Measurements from ENCODE around the gene SNX2.

The SNX2 gene

GRCh38 chr5:122770477-122770876 lies 4.4 kb upstream of the SNX2 start:
- Histone ChIP-seq H3K36me3 (ENCODE audit: insufficient read depth, low read length) (no peaks in the 10 kb centered on the region), H3K9ac (ENCODE audit: low read depth, low read length, poor library complexity, severe bottlenecking) (no peak overlapping the region), H3K9me3 (ENCODE audit: insufficient read depth, low read depth, low read length) (no peaks in the 10 kb centered on the region), H3F3A (ENCODE audit: low read depth) (no peaks in the 10 kb centered on the region), H4K20me1 (ENCODE audit: insufficient read depth, low read length, poor library complexity, severe bottlenecking) (no peaks in the 10 kb centered on the region), H3K9me2 (replicated peaks; ENCODE audit: low read depth, low read length) (no peaks in the 10 kb centered on the region), H2AFZ (ENCODE audit: low read length) (no peak overlapping the region), H3K4me2 (ENCODE audit: low read depth, low read length, poor library complexity, severe bottlenecking) (no peak overlapping the region), H3K4me3 (ENCODE audit: low read length, poor library complexity, severe bottlenecking) (no peak overlapping the region), H3K27me3 (ENCODE audit: insufficient read depth, low read length, poor library complexity, severe bottlenecking) (no peaks in the 10 kb centered on the region), H3K4me1 (ENCODE audit: insufficient read depth, low read length, poor library complexity, severe bottlenecking) (no peaks in the 10 kb centered on the region), H3K79me2 (ENCODE audit: insufficient read depth, low read length) (peaks cover 4% of the 10 kb centered on the region)
- TF ChIP-seq EZH2phosphoT487 (IDR thresholded peaks at IDR 0.05; ENCODE audit: borderline replicate concordance) = no peak
- TF ChIP-seq CTCF (conservative IDR thresholded peaks at IDR 0.05; ENCODE audit: low read length) = no peak

GRCh38 chr5:122772446-122772845 lies 2.4 kb upstream of the SNX2 start:
- Histone ChIP-seq H3K4me3 (ENCODE audit: low read length, poor library complexity, severe bottlenecking) (no peak overlapping the region), H3K4me2 (ENCODE audit: low read depth, low read length, poor library complexity, severe bottlenecking) (no peak overlapping the region), H2AFZ (ENCODE audit: low read length) (no peak overlapping the region), H3K79me2 (ENCODE audit: insufficient read depth, low read length) (peaks cover 22% of the 10 kb centered on the region), H4K20me1 (ENCODE audit: insufficient read depth, low read length, poor library complexity, severe bottlenecking) (peaks cover 9% of the 10 kb centered on the region), H3K9me2 (replicated peaks; ENCODE audit: low read depth, low read length) (no peaks in the 10 kb centered on the region), H3K4me1 (ENCODE audit: insufficient read depth, low read length, poor library complexity, severe bottlenecking) (peaks cover 3% of the 10 kb centered on the region), H3F3A (ENCODE audit: low read depth) (no peaks in the 10 kb centered on the region), H3K36me3 (ENCODE audit: insufficient read depth, low read length) (no peaks in the 10 kb centered on the region), H3K9me3 (ENCODE audit: insufficient read depth, low read depth, low read length) (no peaks in the 10 kb centered on the region), H3K27me3 (ENCODE audit: insufficient read depth, low read length, poor library complexity, severe bottlenecking) (no peaks in the 10 kb centered on the region), H3K9ac (ENCODE audit: low read depth, low read length, poor library complexity, severe bottlenecking) (no peak overlapping the region)
- TF ChIP-seq CTCF (conservative IDR thresholded peaks at IDR 0.05; ENCODE audit: low read length) = no peak
- TF ChIP-seq EZH2phosphoT487 (IDR thresholded peaks at IDR 0.05; ENCODE audit: borderline replicate concordance) = no peak

GRCh38 chr5:122773619-122774018 lies 1.3 kb upstream of the SNX2 start:
- H3K9ac ChIP-seq (ENCODE audit: low read depth, low read length, poor library complexity, severe bottlenecking) = no peak overlapping the region
- no peaks in the 10 kb centered on the region for H3K9me2 ChIP-seq (replicated peaks; ENCODE audit: low read depth, low read length)
- H3K4me1 ChIP-seq (ENCODE audit: insufficient read depth, low read length, poor library complexity, severe bottlenecking) = peaks cover 3% of the 10 kb centered on the region
- H3F3A ChIP-seq (ENCODE audit: low read depth) = no peaks in the 10 kb centered on the region
- peaks cover 19% of the 10 kb centered on the region for H4K20me1 ChIP-seq (ENCODE audit: insufficient read depth, low read length, poor library complexity, severe bottlenecking)
- no peak overlapping the region for H3K4me3 ChIP-seq (ENCODE audit: low read length, poor library complexity, severe bottlenecking)
- H2AFZ ChIP-seq (ENCODE audit: low read length) = no peak overlapping the region; the same call in 1 of the 2 replicates
- H3K4me2 ChIP-seq (ENCODE audit: low read depth, low read length, poor library complexity, severe bottlenecking) = no peak overlapping the region
- H3K79me2 ChIP-seq (ENCODE audit: insufficient read depth, low read length) = peaks cover 31% of the 10 kb centered on the region
- H3K27me3 ChIP-seq (ENCODE audit: insufficient read depth, low read length, poor library complexity, severe bottlenecking) = no peaks in the 10 kb centered on the region
- H3K9me3 ChIP-seq (ENCODE audit: insufficient read depth, low read depth, low read length) = no peaks in the 10 kb centered on the region
- TF ChIP-seq CTCF (conservative IDR thresholded peaks at IDR 0.05; ENCODE audit: low read length) (no peak), EZH2phosphoT487 (IDR thresholded peaks at IDR 0.05; ENCODE audit: borderline replicate concordance) (no peak)
- H3K36me3 ChIP-seq (ENCODE audit: insufficient read depth, low read length) = no peaks in the 10 kb centered on the region

Data from Loucy (cell line).